Activated gamma-delta T cell treated with anti-CD3 and anti-CD28 coated beads, Interleukin-2, amount 50 U/mL, for 16 hours (primary cell): ENCODE results near the gene HERC6.
"Not testable (repeated sequence)": the region's sequence is repeated elsewhere in the genome, so short reads cannot be mapped to it uniquely, and the experiment has no call there.

Source experiments
- DNase-seq: peaks from one replicate; pipeline ENCODE4 v3.0.0-alpha.2; 2020; ENCODE audit warnings: low read depth

Gene HERC6

DNA sequence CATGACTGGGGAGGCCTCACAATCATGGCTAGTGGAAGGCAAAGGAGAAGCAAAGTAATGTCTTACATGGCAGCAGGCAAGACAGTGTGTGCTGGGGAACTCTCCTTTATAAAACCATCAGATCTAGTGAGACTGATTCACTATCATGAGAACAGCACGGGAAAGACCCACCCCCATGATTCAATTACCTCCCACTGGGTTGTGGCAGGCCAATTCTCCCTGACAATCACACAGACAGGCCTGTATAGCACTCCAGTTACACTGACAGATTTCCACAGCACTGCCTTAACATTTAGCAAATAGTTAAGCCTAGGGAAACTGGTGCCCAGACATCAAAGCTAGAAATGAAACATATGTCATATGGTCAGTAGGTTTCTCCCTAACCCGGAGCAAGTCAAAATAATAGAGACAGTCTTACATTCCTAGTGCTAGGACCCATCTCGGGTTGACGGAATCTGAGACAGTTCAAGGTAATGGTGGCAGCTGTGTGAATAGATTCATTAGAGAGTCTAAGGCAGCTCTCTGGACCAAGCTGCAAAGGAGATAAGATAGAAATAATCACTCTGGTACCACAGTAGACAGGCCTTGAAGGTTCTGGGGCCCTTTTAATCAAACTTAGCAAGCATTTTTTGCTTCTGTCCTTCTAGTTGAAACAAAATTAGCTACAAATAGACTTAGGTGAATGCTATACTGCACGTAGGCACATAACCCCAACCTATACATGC is 68.9 kb downstream of the HERC6 start:
- DNase-seq = no peak

DNA sequence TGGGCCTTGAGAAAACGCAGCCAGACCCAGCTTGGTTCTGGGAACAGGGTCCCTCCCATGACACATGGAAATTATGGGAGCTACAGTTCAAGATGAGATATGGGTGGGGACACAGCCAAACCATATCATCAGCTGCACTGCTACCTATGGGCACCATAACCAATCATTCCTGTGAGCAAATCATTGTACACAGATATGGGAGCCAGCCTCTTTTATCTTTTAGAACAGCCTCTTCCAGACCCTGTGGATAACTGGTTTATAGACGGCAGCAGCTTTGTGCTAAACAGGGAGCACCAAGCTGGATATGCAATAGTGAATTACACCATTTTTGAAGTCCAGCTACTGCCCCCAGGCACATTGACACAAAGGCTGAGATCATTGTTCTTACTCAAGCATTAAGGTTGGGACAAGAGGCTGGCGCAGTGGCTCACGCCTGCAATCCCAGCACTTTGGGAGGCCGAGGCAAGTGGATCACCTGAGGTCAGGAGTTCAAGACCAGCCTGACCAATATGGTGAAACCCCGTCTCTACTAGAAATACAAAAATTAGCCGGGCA is 69.6 kb downstream of the HERC6 start:
- not testable (repeated sequence) for DNase-seq

- no peak for DNase-seq
Observed at GRCh38 chr4:88448889-88449288, 70.2 kb downstream of the HERC6 start.

GRCh38 chr4:88449290-88449689 is 70.6 kb downstream of the HERC6 start:
- no peak for DNase-seq

DNA sequence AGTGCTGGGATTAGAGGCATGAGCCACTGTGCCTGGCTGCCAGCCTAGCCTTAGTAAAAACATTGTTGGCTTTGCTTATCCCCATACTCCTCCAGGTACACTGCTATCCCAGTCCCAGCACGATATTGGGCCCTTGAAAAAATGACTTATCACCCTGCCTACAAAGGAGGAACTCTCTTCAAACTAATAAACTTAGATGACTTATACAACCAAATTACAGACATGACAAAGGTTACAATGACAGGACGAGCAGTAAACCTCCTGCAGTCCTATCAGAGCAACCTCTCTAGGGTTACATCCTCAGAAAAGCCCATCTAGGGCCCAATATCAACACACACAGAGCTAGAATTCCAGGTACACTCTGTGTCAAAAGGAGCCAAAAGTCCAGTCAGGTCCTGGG is 72.6 kb downstream of the HERC6 start:
- no peak for DNase-seq

- no peak for DNase-seq
Observed at GRCh38 chr4:88452912-88453311, 74.3 kb downstream of the HERC6 start.

DNA sequence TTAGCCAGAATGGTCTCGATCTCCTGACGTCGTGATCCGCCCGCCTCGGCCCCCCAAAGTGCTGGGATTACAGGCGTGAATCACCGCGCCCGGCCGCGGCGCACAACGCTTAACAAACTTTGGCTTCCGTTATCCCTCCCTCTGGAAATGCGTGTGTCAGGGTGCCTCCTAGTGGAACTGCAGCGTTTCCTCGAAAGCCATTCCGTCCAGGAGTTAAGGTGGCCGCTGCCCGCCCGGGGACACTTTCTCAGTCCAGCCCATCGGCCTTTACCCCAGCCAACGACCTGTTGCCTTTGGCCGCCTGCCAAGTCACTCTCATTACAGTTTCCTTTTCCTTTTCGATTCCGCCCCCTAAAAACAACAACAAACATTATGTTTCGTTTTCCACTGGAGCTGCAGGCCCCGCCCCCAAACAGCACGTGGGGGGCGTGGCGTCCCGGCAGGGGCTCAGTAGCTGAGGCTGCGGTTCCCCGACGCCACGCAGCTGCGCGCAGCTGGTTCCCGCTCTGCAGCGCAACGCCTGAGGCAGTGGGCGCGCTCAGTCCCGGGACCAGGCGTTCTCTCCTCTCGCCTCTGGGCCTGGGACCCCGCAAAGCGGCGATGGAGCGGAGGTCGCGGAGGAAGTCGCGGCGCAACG is 78.1 kb downstream of the HERC6 start, which contains the start of gene HERC5:
TSS of gene HERC5 (plus strand) at position 450 of the 637 bp plus-strand sequence. CDS start at position 601, 151 bp downstream.
- peak; percentile 86 for DNase-seq

DNA sequence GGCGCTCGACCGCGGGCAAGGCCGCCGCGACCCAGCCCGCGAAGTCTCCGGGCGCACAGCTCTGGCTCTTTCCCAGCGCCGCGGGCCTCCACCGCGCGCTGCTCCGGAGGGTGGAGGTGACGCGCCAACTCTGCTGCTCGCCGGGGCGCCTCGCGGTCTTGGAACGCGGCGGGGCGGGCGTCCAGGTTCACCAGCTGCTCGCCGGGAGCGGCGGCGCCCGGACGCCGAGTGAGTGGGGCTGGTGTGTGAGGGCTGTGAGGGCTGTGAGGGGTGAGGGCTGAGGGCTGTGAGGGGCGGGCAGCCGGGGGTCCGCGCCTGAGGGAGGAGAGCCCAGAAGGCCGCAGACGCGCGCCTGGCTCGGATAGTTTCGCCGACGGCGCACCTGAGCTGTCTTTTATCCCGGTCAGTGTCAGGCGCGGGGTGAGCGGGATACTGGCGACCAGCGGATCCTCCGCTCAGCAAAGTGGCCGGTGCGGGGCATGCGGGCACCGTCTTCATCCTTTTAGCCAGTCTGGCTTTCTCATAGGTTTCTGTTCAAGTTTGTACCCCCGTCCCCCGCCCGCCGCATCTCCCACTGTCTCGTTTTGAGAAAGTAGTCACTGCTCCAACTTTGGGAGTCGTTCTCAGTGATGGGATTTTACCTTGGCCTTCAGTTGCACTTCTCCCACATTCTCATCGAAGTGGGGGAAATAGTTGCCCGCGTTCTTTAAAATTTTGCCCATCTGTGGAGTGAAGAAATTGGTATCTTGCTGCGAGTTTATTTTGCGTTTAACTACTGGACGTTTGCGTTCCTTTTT is 78.9 kb downstream of the HERC6 start:
- DNase-seq = peak; percentile 15

DNA sequence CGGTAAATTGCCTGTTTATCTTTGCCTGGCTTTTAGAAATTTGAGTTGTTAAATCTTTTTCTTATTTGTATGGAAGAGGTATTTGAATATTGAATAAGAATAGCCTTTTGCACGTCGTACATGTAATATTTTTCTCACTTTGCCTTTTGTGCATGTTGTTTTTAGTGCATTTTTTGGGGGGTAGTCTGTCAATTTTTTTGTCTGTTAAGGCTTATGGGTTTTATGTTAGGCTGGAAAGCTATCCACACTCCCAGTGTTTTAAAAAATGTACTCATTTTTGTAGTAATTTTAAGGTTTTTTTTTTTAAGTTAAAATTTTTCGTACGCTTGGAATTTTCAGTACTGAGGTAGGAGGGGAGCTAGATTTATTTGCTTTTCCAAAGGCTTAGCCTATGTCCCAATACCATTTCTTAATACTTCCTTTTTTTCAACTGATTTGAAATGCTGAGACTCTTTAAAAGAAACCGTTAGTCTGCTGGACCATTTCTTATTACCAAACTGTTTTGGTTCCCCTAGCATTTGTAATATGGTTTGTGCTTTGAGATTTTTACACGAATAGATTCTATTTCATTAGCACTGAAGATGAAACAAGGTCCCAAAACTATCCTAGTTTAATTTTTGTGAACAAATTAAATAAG is 79.6 kb downstream of the HERC6 start:
- no peak for DNase-seq

GRCh38 chr4:88465653-88466192 is 87.1 kb downstream of the HERC6 start:
- DNase-seq = no peak

DNA sequence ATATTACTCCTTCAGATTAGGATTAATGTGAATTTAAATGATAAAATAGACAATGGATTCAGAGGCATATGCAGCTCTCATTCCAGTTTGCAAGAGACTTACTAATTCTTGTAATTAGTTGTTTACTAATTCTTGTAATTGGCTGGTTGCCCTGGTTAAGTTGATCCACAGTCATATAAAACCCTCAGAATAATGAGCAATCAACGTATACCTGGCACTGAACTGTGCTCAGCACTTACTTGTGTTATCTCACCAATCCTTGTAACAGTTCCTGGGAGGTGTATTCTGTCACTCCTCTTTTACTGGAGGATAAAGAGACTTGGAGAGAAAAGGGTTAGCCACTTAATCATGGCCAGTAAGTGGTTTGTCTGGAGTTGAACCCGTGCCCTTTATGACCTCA is 88.7 kb downstream of the HERC6 start:
- no peak for DNase-seq

- no peak for DNase-seq
Observed at GRCh38 chr4:88477229-88477860, 98.7 kb downstream of the HERC6 start.

DNA sequence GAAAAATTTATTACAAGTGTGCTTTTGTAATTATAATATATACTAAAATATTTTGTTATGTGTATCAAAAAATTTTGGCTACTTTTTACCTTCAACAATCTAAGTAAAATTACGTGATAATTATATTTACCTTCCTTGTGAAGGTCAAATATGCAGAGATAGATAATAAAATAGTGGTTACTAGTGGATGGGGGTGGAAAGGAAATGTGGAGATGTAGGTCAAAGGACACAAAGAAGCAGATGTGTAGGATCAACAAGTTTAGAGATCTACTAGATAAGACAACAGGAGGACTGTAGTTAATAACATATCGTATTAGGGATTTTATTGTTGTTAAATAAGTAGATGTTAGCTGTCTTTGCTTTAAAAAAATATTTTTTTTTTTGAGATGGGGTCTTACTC is 99.6 kb downstream of the HERC6 start:
- DNase-seq = no peak

GRCh38 chr4:88481537-88481936 is 102.9 kb downstream of the HERC6 start:
- DNase-seq = no peak

GRCh38 chr4:88489100-88489761 is 110.6 kb downstream of the HERC6 start:
- no peak for DNase-seq
